ENCODE results near the gene GTF2IRD1. TPM values are rescaled to one million over a fixed set of nuclear protein-coding genes. Genes with fewer than 3 reads are reported as not detected.

GTF2IRD1 gene
- total and polyA plus RNA-seq, 2 of the 13 experiments (the other 11 are each of a cell fraction or from before 2014, with no cell fraction given) = 16.5 to 26.7 TPM

- no TSS peak for BruUV-seq (replicated peaks)
- ChIA-PET CTCF (ENCODE audit: low intra/inter-chr PET ratio, low total read pairs) (no interaction called here), POLR2A (interaction anchor here (1.1 to 2.3 kb wide), 3 partner anchors 27 to 54 kb away, joined by 4 to 17 read pairs (median 10); partner anchors contain the start of gene GTF2I)
- intact Hi-C loops (cut with micrococcal nuclease; ENCODE audit: unreplicated experiment) (no loop called here), in situ Hi-C loops (cut with HindIII; ENCODE audit: extremely low pct_ligation_motif_present, low pct_unique_long_range_greater_than_20kb) (no loop called here)
- Histone ChIP-seq H3K4me1 (ENCODE audit: insufficient read depth, low read length) (peaks cover 44% of the 10 kb centered on the region), H3K36me3 (replicated peaks in 1 of 2; ENCODE audit: control insufficient read depth in 1 of 2, insufficient read depth in 2 of 2, low read length in 2 of 2) (no peaks in the 10 kb centered on the region), H3K9me3 (ENCODE audit: low read length) (no peaks in the 10 kb centered on the region), H3K4me3 (replicated peaks in 1 of 3; ENCODE audit: insufficient read depth in 1 of 3, low read depth in 2 of 3, low read length in 3 of 3) (no peak overlapping the region), H4K20me1 (ENCODE audit: insufficient read depth, low read length) (no peaks in the 10 kb centered on the region), H3K4me2 (ENCODE audit: low read depth, low read length) (no peak overlapping the region), H3K9ac (ENCODE audit: insufficient read depth, low read depth, low read length) (0 out of 2 replicates have a peak overlapping the region, but pooled peaks have one; percentile 8), H3K27me3 (ENCODE audit: control insufficient read depth in 1 of 2, insufficient read depth in 2 of 2, low read length in 2 of 2) (no peaks in the 10 kb centered on the region), H3K27ac (ENCODE audit: extremely low read length, insufficient read depth, low read length) (peak overlapping the region; percentile 36), H2AFZ (ENCODE audit: low read length) (no peak overlapping the region), H3K79me2 (ENCODE audit: insufficient read depth, low read length) (no peaks in the 10 kb centered on the region)
- 95% methylated on average over 15 of the region's 15 CpGs for WGBS (ENCODE audit: low lambda C conversion rate)
- ATAC-seq (no peak), DNase-seq (ENCODE audit: low spot score) (no peak), FAIRE-seq (no peak)
- TF ChIP-seq ZNF407 (CRISPR knock-in tag; IDR thresholded peaks at IDR 0.05; ENCODE audit: not compliant biosample characterization) = no peak
- TF ChIP-seq, protein P1, sequence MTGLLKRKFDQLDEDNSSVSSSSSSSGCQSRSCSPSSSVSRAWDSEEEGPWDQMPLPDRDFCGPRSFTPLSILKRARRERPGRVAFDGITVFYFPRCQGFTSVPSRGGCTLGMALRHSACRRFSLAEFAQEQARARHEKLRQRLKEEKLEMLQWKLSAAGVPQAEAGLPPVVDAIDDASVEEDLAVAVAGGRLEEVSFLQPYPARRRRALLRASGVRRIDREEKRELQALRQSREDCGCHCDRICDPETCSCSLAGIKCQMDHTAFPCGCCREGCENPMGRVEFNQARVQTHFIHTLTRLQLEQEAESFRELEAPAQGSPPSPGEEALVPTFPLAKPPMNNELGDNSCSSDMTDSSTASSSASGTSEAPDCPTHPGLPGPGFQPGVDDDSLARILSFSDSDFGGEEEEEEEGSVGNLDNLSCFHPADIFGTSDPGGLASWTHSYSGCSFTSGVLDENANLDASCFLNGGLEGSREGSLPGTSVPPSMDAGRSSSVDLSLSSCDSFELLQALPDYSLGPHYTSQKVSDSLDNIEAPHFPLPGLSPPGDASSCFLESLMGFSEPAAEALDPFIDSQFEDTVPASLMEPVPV (CRISPR knock-in tag; IDR thresholded peaks at IDR 0.05) = no peak
- TF ChIP-seq ESRRA (CRISPR knock-in tag; IDR thresholded peaks at IDR 0.05; ENCODE audit: low read depth) = no peak
- TF ChIP-seq ATF2 (CRISPR knock-in tag; IDR thresholded peaks at IDR 0.05) = no peak
- no peak for TF ChIP-seq SRSF9 (IDR thresholded peaks at IDR 0.05; ENCODE audit: borderline replicate concordance, insufficient read depth, low read depth, low read length, poor library complexity, severe bottlenecking)
- no peak for TF ChIP-seq KLF16 (CRISPR knock-in tag; IDR thresholded peaks at IDR 0.05)
- TF ChIP-seq HOXA5 (CRISPR knock-in tag; IDR thresholded peaks at IDR 0.05) = no peak
Observed at GRCh38 chr7:74606909-74607510, 153.3 kb downstream of the GTF2IRD1 start.
